Activated CD4-positive, alpha-beta memory T cell treated with anti-CD3 and anti-CD28 coated beads for 36 hours (primary cell): Measurements from ENCODE around the gene ZNF615. TPM values are rescaled to one million over a fixed set of nuclear protein-coding genes. Genes with fewer than 3 reads are reported as not detected.
"Not testable (repeated sequence)": the region's sequence is repeated elsewhere in the genome, so short reads cannot be mapped to it uniquely, and the experiment has no call there.

Experiments used
- CTCF ChIA-PET: fragments of 350-600 bp; sonication (Branson Sonifier 250); formaldehyde crosslinking; loops from one replicate; lab custom pipeline; 2021; ENCODE audit warnings: antibody characterized with exemption, inconsistent platforms; lab: Charles Lee
- POLR2A ChIA-PET: fragments of 350-600 bp; sonication (Branson Sonifier 250); formaldehyde crosslinking; loops from one replicate; lab custom pipeline; 2021; ENCODE audit warnings: antibody characterized with exemption; lab: Charles Lee
- DNase-seq: peaks from one replicate; pipeline ENCODE4 v3.0.0-alpha.2; 2020
- H3K27ac Mint-ChIP-seq: one replicate; pipeline ENCODE4 v1.8.0; 2021; ENCODE audit warnings: mixed read lengths
- H3K27me3 Mint-ChIP-seq: one replicate; pipeline ENCODE4 v1.8.0; 2021; ENCODE audit warnings: mixed read lengths
- H3K36me3 Mint-ChIP-seq: one replicate; pipeline ENCODE4 v1.8.0; 2021; ENCODE audit warnings: mixed read lengths
- H3K4me1 Mint-ChIP-seq: one replicate; pipeline ENCODE4 v1.8.0; 2021; ENCODE audit warnings: low read depth, mixed read lengths
- H3K4me3 Mint-ChIP-seq: one replicate; pipeline ENCODE4 v1.8.0; 2021; ENCODE audit warnings: mild to moderate bottlenecking, mixed read lengths
- H3K9me3 Mint-ChIP-seq: one replicate; pipeline ENCODE4 v1.8.0; 2021; ENCODE audit warnings: mixed read lengths
- intact Hi-C: fragments of 100-400 bp; cut with micrococcal nuclease; formaldehyde crosslinking; loops from one replicate; pipeline ENCODE4 v1.15.1; 2023
- total RNA-seq, 2 experiments: library from RNA; stranded (reverse); gene quantifications; one replicate each; pipeline ENCODE4 v1.2.3, GENCODE V29; 2021

The ZNF615 gene
- 1 to 10 TPM; 7.5 to 7.8 TPM for total RNA-seq

- intact Hi-C loops: loop anchor here (1.0 kb wide), 4 partner anchors 20 to 103 kb away; partner anchors contain the start of genes ZNF350, ZNF613, ZNF614 and ZNF649
- peaks cover 16% of the 10 kb centered on the region for H3K4me1 Mint-ChIP-seq
- H3K9me3 Mint-ChIP-seq: peaks cover 59% of the 10 kb centered on the region
- no peaks in the 10 kb centered on the region for H3K27me3 Mint-ChIP-seq
- CTCF ChIA-PET: no interaction called here
- peak within 1 kb of the TSS; percentile 94 for H3K27ac Mint-ChIP-seq
- peak within 1 kb of the TSS; percentile 94 for H3K4me3 Mint-ChIP-seq
- POLR2A ChIA-PET: interaction anchor here (0.7 to 1.3 kb wide), 3 partner anchors 20 to 132 kb away, joined by 3 read pairs; partner anchors contain the start of genes ZNF614 and ZNF616
- peak; percentile 91 for DNase-seq
- H3K36me3 Mint-ChIP-seq: peaks cover 54% of the 10 kb centered on the region
Observed at GRCh38 chr19:52007806-52008557, at the start of gene ZNF615. TSS of gene ZNF615 (minus strand) at chr19:52008211. CDS start at chr19:52003711, 4,500 bp downstream.

GRCh38 chr19:52056480-52056879 is 48.5 kb upstream of the ZNF615 start:
- H3K9me3 Mint-ChIP-seq: peaks cover 91% of the 10 kb centered on the region
- not testable (repeated sequence) for H3K27me3 Mint-ChIP-seq

GRCh38 chr19:52051736-52052135 is 43.7 kb upstream of the ZNF615 start:
- Mint-ChIP-seq H3K4me1 (peaks cover 13% of the 10 kb centered on the region), H3K9me3 (peaks cover 66% of the 10 kb centered on the region), H3K36me3 (peaks cover 79% of the 10 kb centered on the region)
- POLR2A ChIA-PET, DNase-seq, H3K4me3 Mint-ChIP-seq, H3K27ac Mint-ChIP-seq, intact Hi-C loops, CTCF ChIA-PET, H3K27me3 Mint-ChIP-seq: not testable (repeated sequence)

More at GRCh38 chr19:52056480-52056879, 48.5 kb upstream of the ZNF615 start:
- H3K4me1 Mint-ChIP-seq, DNase-seq, intact Hi-C loops, H3K4me3 Mint-ChIP-seq, POLR2A ChIA-PET, H3K27ac Mint-ChIP-seq, CTCF ChIA-PET: not testable (repeated sequence)
- peaks cover 77% of the 10 kb centered on the region for H3K36me3 Mint-ChIP-seq

- H3K27ac Mint-ChIP-seq: peak within 1 kb of the TSS; percentile 97
- no peaks in the 10 kb centered on the region for H3K27me3 Mint-ChIP-seq
- H3K4me1 Mint-ChIP-seq: peaks cover 13% of the 10 kb centered on the region
- H3K9me3 Mint-ChIP-seq: peaks cover 58% of the 10 kb centered on the region
- H3K4me3 Mint-ChIP-seq: peak within 1 kb of the TSS; percentile 92
- DNase-seq: peak; percentile 87
- intact Hi-C loops: loop anchor here (1.0 to 5.0 kb wide), 5 partner anchors 21 to 1283 kb away; partner anchors contain the start of genes ZNF350, ZNF613, ZNF614 and ZNF845
- peaks cover 77% of the 10 kb centered on the region for H3K36me3 Mint-ChIP-seq
- ChIA-PET POLR2A (interaction anchor here (0.6 to 1.6 kb wide), 6 partner anchors 11 to 178 kb away, joined by 3 to 8 read pairs (median 3); partner anchors contain the start of gene ZNF614), CTCF (no interaction called here)
Observed at GRCh38 chr19:52048555-52049501, 40.8 kb upstream of the ZNF615 start, which contains the start of gene ZNF432. TSS of gene ZNF432 (minus strand) at chr19:52048838. CDS start at chr19:52046868, 1,970 bp downstream.

GRCh38 chr19:52039169-52039568 is 31.2 kb upstream of the ZNF615 start:
- Mint-ChIP-seq H3K9me3 (peaks cover 82% of the 10 kb centered on the region), H3K36me3 (peaks cover 95% of the 10 kb centered on the region), H3K4me1 (no peaks in the 10 kb centered on the region), H3K27me3 (no peaks in the 10 kb centered on the region), H3K27ac (no peak overlapping the region), H3K4me3 (no peak overlapping the region)
- intact Hi-C loops: no loop called here
- DNase-seq: no peak
- ChIA-PET CTCF (no interaction called here), POLR2A (no interaction called here)

- H3K36me3 Mint-ChIP-seq: peaks cover 86% of the 10 kb centered on the region
- DNase-seq: no peak
- no peaks in the 10 kb centered on the region for H3K4me1 Mint-ChIP-seq
- no peak overlapping the region for H3K4me3 Mint-ChIP-seq
- intact Hi-C loops: no loop called here
- no peak overlapping the region for H3K27ac Mint-ChIP-seq
- peaks cover 83% of the 10 kb centered on the region for H3K9me3 Mint-ChIP-seq
- ChIA-PET POLR2A (no interaction called here), CTCF (no interaction called here)
- no peaks in the 10 kb centered on the region for H3K27me3 Mint-ChIP-seq
Observed at GRCh38 chr19:52034051-52034728, 26.2 kb upstream of the ZNF615 start.

- peaks cover 69% of the 10 kb centered on the region for H3K9me3 Mint-ChIP-seq
- H3K27ac Mint-ChIP-seq: peak overlapping the region; percentile 87
- DNase-seq: no peak
- peaks cover 10% of the 10 kb centered on the region for H3K4me1 Mint-ChIP-seq
- CTCF ChIA-PET: no interaction called here
- POLR2A ChIA-PET: interaction anchor here (0.6 to 1.0 kb wide), 3 partner anchors 20 to 22 kb away, joined by 3 to 8 read pairs (median 3); partner anchors contain the start of genes ZNF432 and ZNF615
- H3K4me3 Mint-ChIP-seq: peak overlapping the region; percentile 83
- H3K36me3 Mint-ChIP-seq: peaks cover 69% of the 10 kb centered on the region
- H3K27me3 Mint-ChIP-seq: no peaks in the 10 kb centered on the region
- intact Hi-C loops: loop anchor here (1.0 to 5.0 kb wide), 5 partner anchors 20 to 126 kb away; partner anchors contain the start of genes ZNF350, ZNF613 and ZNF615
Observed at GRCh38 chr19:52028780-52029123, 20.7 kb upstream of the ZNF615 start.

GRCh38 chr19:52028027-52028779 is 20.2 kb upstream of the ZNF615 start, which contains the start of gene ZNF614:
TSS of gene ZNF614 (minus strand) at chr19:52028379. CDS start at chr19:52025745, 2,634 bp downstream.
- peak; percentile 92 for DNase-seq
- POLR2A ChIA-PET: interaction anchor here (0.6 to 1.0 kb wide), 4 partner anchors 20 to 21 kb away, joined by 3 to 8 read pairs (median 3); partner anchors contain the start of genes ZNF432 and ZNF615
- H3K4me1 Mint-ChIP-seq: peaks cover 10% of the 10 kb centered on the region
- H3K4me3 Mint-ChIP-seq: peak within 1 kb of the TSS; percentile 83
- CTCF ChIA-PET: no interaction called here
- peaks cover 69% of the 10 kb centered on the region for H3K9me3 Mint-ChIP-seq
- peaks cover 69% of the 10 kb centered on the region for H3K36me3 Mint-ChIP-seq
- H3K27me3 Mint-ChIP-seq: no peaks in the 10 kb centered on the region
- peak within 1 kb of the TSS; percentile 87 for H3K27ac Mint-ChIP-seq
- intact Hi-C loops: loop anchor here (1.0 to 5.0 kb wide), 5 partner anchors 20 to 126 kb away; partner anchors contain the start of genes ZNF350, ZNF613 and ZNF615

GRCh38 chr19:52026255-52026990 is 18.4 kb upstream of the ZNF615 start:
- POLR2A ChIA-PET: interaction anchor here (0.7 kb wide), 1 partner anchor 23 kb away, joined by 3 read pairs; no protein-coding TSS in a partner anchor
- DNase-seq, H3K4me3 Mint-ChIP-seq, H3K27ac Mint-ChIP-seq, CTCF ChIA-PET, H3K27me3 Mint-ChIP-seq: not testable (repeated sequence)
- intact Hi-C loops: loop anchor here (5.0 kb wide), 2 partner anchors 99 to 124 kb away; partner anchors contain the start of gene ZNF613
- peaks cover 10% of the 10 kb centered on the region for H3K4me1 Mint-ChIP-seq
- H3K36me3 Mint-ChIP-seq: peaks cover 74% of the 10 kb centered on the region
- peaks cover 69% of the 10 kb centered on the region for H3K9me3 Mint-ChIP-seq

- Mint-ChIP-seq H3K36me3 (peaks cover 76% of the 10 kb centered on the region), H3K4me1 (peaks cover 10% of the 10 kb centered on the region), H3K9me3 (peaks cover 72% of the 10 kb centered on the region)
- H3K27me3 Mint-ChIP-seq, POLR2A ChIA-PET, H3K4me3 Mint-ChIP-seq, DNase-seq, CTCF ChIA-PET, intact Hi-C loops, H3K27ac Mint-ChIP-seq: not testable (repeated sequence)
Observed at GRCh38 chr19:52024478-52024877, 16.5 kb upstream of the ZNF615 start.
